Measurements from ENCODE around the gene PDCD6IP.

The PDCD6IP gene

DNA sequence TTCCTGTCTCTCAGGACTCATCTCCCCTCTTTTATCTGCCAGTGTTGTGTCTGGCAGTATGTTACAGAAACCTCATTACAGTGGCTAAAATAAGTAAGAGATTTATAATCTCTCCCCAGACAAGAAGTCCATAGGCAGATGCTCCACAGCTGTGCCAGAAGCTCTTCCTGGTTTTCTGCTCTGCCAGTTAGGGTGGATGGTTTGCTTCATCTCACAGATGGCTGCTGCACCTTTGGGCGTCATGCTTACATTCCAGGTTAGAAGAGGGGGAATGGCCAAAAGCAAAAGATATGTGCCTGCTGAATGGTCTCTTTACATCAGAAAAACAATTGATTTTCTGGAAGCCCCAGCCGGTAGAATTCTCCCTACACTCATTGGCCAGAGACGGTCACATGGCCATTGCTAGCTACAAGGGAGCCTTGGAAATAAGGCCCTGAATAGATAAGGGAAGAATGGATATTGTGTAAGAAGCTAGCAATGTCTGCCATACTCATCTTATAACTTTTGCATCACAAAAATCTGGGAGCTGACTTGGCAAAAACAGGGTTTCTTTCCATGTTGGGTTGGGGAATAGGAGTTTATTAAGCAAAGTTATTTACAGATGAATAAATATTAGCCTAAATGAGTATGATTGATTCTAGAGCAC, 91.1 kb downstream of the PDCD6IP start:
- DNase-seq (ENCODE audit: low read depth, low spot score): no peak

DNA sequence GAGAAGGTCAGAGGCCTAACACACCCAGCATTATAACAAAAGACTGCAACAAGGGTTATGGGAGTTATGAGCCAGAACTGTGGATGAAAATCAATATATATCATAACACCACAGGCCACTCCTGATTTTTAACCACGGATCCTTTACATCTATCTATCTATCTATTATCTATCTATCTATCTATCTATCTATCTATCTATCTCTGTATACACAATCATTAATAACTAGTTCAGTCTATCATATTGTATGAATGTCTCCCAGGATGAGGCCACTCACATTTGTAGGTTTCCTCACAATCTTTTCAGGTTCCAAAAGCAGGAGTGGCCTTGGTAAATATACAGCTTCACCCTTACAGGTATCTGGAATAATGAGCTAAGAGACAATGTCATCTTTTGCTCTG, 94.2 kb downstream of the PDCD6IP start:
- no peak for DNase-seq (ENCODE audit: low read depth, low spot score)

DNA sequence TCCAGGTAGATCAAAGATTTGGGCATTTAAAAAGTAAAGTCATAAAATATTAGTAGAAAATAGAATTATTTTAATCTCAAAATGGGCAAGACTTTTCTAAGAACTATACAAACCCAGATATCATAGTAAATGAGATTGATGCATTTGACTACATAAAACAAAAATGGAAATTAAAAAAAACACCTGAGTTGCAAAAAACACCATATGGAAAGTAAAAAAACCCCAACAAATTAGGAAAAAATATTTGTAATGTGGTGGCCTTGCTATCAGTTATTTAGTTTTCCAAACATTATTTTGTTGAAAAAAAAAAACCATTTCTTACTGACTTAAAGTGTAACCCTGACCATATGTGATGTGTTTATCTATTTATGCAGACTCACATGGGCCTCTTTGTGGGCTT, 97.2 kb downstream of the PDCD6IP start:
- no peak for DNase-seq (ENCODE audit: low read depth, low spot score)

DNA sequence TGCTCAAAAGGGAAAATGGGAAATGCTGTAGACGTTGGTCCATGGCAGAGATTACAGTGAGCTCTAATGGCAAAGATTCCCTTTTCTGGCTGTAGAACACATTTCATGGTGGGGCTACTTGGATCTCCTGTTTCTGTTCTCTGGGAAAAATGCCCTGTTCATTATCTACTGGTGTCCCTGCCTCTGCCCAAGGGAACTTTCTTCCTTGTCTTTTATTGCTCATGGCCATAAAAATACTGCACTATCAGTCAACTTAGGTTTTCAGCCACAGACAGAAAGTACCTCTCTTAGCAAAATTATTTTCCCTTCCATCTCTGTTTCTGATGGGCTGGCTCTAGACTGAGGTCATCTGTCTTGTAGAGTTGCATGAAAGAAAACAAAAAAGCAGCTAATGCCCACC, 98.9 kb downstream of the PDCD6IP start:
- no peak for DNase-seq (ENCODE audit: low read depth, low spot score)

DNA sequence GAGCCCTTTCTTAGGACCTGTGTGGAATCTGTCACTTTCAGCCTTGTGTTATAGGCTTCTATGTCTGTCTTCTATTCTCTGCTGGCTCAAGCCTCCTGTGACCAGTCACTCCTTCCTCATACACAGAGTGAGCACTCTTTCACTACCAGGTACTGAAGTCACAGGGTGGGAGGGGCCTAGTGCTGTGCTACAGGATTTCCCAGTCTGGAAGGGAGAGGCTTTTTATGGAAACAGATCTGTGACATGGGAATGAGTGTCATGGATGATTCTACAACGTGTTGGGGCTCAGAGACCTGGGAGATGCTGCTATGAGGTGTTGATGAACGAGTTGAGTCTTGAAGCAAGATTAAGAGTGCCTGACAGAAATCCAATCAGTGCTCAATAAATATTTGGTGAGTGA, 100.5 kb downstream of the PDCD6IP start:
- DNase-seq (ENCODE audit: low read depth, low spot score): no peak

DNA sequence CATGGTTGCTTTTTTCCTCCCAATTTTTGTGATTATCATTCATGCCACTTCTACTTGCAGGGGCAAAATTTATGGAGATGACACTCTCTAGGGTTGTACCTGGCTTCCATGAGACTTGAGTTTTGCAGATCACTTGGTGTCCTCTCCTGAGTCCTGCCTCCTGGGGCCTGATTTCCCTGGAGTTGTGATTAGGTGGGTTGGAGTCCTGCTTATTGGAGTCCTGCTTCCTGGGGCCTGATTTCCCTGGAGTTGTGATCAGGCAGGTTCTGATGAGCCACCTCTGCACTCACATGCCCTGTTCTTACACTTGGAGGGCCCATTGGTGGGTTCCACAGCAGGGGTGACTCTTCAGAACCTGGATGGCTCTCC, 102.0 kb downstream of the PDCD6IP start:
- DNase-seq (ENCODE audit: low read depth, low spot score): no peak

DNA sequence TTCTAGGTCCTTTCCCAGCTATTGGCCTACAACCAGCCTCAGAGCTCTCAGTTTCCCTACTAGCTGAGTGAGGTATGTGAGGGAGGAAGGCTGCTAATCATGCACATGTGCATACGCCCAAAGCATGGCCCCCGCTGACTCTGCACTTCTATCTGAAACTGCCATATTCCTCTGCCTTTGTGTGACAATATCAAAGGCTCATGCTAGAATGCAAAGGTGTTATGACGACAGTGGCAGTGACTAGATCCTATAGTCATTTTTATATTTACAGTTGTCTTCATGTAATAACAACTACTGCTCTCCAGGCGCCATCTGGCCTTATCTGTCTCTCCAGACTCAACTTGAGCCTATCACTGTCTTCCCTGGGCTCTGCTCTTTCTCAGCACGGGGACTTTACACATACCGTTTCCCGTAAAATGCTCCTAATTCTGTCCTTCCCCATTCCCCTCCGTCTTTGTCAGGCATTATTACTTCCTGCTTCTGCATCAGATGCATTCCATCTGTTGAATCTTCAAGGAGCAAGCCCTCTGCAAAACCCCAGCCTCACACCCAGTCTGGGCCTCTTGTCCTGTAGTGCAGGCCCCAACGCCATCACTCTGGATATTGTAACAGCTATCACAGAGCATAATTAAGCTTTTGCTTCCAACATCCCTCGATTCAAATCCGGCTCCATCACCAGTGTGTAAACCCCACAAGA, 102.5 kb downstream of the PDCD6IP start:
- DNase-seq (ENCODE audit: low read depth, low spot score): no peak

DNA sequence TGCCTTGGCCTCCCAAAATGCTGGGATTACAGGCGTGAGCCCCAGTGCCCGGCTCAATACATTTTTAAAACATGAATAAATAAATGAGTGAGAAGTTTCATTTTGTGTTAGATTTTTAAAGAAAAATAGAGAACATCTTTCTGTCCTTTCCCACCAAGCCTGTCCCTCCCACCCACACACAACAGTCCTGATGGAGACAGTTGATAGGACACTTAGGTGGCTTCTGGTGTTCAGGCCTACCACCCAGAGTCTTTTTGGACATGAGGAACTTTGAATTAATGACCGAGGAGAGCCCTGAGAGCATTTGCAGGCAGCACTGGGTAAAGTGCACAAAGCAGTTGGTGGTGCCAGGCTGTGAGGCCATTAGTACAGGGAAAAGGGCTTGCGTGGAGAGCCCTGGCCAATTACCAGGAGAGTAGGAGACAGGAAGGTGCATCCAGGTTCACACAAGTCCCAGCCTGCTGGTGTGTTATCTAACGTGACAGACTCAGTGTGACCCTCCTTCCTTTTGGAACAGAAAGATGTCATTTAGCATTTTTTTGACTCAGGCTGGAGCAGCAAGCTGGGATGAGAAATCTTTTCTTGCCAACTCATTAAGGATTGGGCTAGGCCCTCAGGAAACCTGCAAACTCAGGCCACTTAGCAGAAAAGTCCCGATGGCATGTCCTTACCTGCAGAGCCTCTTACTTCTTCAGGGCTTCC, 103.6 kb downstream of the PDCD6IP start:
- DNase-seq (ENCODE audit: low read depth, low spot score): no peak

DNA sequence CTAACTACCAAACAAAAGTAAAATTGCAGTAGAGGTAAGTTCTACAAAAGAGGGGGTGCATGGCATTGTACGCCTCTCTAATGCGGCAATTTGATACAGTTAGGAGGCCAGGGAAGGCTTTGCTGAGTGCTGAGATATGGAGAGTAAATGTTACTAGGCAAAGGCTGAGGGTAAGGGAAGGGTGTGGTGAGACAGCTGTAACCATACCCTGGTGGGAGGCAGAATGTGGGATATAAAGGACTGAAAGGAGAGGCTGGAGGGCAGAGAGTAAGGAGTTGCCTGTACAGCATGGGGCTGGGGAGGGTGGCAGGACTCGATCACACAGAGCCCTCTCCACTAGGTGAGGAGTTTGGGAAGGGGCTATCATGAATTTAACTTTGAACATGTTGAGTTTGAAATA, 106.3 kb downstream of the PDCD6IP start:
- DNase-seq (ENCODE audit: low read depth, low spot score): no peak

DNA sequence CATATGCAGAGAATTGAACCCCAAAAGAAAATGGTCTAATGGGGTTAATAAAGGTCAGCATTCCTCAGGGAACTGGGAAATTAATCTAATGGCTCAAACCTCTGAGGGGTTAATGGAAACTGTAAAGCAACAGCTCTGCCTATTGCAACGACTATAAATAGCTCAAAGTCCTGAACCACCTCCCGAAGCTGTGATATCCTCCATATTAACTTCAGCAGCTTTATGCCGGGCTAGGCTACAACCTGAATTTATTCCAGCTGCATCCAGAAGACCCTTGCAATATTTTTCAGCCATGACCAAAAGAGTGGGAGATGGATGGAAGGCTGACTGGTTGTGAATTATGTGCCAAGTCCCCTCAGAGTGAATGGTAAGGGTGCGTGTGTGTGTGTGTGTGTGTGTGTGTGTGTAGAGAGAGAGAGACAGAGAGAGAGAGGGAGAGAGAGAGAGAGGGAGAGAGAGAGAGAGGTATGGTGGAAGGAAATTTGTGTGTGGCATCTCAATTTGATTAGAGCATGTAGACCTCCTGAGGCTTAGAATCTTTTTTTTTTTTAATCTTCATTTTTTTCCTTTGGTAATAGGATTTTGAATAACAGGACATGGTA, 109.9 kb downstream of the PDCD6IP start:
- no peak for DNase-seq (ENCODE audit: low read depth, low spot score)

DNA sequence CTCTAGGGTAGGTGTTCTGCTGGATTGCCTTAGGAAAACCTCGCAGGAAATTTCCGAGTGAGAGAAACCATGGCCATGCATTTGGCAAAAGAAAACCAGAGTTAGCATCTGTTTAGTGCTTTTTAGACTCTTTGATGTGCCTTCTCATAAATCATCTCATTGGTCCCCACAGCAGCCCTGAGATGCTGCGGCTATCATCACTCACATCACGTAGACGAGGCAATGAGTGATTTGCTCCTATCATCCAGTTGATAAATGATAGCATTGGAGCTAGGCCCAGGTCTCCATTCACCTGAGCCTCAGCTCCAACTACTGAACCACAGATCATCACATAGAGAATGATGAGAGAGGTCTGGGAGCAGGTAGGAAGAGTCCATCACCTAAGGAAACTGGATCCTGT, 111.1 kb downstream of the PDCD6IP start:
- no peak for DNase-seq (ENCODE audit: low read depth, low spot score)

DNA sequence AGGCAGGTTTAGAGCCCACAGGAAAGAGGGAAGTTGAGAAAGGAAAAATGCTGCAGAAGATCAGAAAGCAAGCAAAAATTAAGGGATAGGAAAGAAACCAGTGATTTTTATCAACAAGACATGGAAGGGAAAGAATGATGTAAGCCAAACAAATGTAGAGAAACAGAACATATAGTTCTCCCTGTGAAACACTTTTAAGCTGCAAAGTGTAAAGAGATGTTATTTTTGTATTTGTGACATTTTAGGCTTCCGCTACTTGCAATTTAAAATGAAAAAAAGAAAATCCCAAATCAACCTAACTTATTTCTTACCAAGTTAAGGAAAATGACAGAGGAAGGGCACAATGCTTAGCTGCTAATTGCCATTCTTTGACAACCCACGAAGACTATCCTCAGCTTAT, 111.6 kb downstream of the PDCD6IP start:
- DNase-seq (ENCODE audit: low read depth, low spot score): no peak

DNA sequence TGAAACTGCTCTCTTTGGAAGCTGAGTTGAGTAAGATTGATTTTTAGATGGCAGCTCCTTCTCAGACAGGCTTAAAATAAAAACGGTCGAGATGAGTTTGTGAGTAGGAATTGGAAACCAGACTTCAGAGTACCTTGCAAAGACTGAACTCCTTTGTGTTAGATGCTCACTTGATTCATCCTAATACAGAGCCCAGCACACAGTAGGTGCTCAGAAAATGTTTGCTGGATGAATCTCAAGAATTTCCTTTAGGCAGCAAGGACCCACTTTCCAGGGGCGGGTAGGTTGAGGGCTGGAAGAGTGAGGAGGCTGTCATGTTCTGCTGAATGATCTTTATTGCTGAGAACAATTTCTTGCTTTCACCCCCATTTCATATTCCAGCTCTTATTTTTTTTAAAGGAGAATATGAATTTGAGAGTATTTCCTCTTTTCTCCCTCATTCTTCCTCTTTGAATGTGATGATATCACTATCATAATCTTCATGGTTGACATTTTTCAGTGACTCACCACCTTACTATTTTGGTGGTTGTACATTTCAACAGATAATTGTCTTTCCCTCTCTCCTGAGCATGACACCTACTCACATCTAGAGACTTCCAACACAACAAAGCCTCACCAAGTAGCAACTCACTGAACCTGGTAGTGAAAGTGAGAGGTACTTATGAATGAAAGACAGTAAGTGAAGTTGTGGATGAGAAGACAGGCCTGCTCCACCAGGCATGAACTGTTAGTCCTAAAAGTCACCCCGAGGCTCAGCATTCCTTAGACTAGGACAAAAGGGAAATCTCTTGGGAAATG, 113.3 kb downstream of the PDCD6IP start:
- no peak for DNase-seq (ENCODE audit: low read depth, low spot score)

DNA sequence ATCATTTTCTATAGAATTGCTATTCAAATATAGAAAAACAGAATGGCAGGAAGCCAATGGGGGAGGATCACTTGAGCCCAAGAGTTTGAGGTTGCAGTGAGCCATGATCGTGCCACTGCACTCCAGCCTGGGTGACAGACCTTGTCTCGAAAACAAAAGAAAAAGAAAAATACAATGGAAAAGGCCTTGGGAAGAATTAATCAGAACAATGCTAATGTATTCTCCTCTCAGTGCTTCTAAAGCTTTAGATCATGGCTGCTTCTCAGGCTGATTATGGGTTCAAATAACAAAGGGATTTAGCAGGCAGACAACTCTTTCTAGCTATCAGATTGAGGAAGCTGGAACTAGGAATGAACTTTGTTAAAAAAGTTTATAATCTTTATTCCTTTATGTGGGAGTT, 115.8 kb downstream of the PDCD6IP start:
- DNase-seq (ENCODE audit: low read depth, low spot score): no peak

DNA sequence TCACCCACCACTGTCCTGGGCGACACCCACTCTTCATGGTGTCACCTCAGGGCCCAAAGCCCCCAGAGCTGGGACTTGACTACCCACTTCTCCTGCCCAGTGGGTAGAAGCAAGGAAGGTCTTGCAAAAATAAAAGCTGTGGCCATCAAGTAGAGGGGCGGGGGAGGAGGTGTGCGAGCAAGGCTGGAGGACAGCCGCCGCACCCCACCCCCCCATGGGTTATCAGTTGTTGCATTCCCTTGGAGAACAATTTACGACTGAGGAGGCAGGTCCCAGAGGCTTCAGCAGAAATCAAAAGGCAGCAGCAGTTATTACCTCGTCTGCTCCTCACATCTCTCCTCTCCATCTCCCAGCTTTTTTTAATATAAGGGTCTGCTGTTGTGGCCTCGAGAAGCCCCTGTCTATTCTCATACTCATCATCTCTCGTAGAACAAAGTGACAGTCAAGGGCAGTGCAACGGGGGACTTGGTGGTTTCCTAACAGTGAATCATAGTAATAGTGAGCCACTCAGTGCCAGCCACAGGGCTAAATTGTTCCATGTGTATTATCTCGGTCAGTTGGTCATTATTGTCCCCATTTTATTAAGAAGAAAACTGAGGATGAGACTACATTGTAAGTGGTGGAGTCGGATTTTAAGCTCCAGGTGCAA, 116.4 kb downstream of the PDCD6IP start:
- no peak for DNase-seq (ENCODE audit: low read depth, low spot score)

DNA sequence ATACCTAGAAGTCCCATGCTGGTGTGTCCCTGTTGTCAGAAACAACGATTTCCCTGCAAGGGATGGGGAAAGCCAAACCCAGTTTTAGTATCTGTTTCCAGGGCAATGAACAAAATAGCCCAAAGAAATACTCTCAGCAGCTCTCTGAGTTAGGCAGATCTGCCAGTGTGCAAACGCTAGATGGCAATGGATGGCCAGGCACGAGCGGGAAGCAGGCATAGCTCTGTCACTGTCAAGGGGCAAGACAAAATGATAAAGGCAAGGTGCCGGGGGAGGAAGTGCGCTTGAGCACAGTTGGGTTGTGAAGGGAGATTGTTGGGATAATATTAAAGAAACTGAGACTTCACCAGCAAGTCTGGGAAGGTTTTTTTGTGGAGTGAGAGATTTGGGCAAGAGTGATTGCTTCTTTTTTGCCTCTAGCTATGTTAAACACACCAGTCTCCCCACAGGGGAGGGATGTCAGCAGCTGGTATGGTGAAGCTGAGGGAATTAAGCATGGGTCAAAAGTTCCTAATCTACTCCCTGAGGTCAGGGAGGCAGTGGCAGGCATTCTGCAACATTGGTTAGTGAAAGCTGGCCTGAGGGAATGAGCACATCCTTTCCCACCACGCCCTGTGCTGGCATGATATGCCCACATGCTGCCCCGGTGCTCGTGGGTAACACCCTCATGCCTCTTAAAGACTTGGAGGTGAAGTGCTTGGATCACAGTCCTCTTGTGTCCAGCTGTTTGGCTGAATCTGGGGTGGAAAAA, 117.5 kb downstream of the PDCD6IP start:
- DNase-seq (ENCODE audit: low read depth, low spot score): no peak

DNA sequence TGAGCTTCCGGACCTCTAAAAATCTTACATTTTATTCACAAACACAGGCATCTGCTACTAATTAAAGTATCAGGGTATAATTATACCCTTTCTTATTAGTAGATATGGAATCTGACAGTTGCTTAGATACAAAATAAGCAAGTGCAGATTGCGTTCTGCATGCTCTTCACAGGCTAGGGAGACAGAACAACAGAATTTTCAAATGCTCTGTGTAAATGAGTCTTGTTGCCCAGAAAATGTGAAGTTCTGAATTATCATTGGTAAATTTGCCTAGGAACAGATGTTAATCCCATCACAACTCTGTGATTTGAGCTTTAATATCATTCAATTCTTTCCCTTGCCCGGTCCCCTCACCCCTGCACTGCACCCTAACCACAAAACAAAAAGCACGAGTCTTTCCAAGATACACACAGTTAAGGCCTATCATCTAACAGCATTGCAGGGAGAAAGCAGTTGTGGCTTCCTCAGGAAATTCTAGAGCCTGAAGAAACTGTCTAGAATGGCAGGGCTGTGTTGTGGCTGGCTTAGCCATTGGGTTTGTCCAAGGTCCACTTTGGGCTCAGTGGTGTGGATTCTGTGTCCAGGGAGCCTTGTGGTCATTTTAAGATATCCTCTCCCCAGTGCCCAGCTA, 119.8 kb downstream of the PDCD6IP start:
- DNase-seq (ENCODE audit: low read depth, low spot score): no peak

Data from activated CD4-positive, CD25-positive, alpha-beta regulatory T cell treated with anti-CD3 and anti-CD28 coated beads, Interleukin-2, amount 50 U/mL, for 16 hours (primary cell).